HK-2 (cell line): ENCODE results near the gene PSMD3.
"Not testable (repeated sequence)": the region's sequence is repeated elsewhere in the genome, so short reads cannot be mapped to it uniquely, and the experiment has no call there.

ENCODE experiments used
- DNase-seq: peaks from one replicate; pipeline ENCODE4 v3.0.0-alpha.2; 2018; ENCODE audit not compliant: unreplicated experiment

PSMD3 gene

GRCh38 chr17:39996800-39997199, 16.2 kb downstream of the PSMD3 start:
- no peak for DNase-seq

DNA sequence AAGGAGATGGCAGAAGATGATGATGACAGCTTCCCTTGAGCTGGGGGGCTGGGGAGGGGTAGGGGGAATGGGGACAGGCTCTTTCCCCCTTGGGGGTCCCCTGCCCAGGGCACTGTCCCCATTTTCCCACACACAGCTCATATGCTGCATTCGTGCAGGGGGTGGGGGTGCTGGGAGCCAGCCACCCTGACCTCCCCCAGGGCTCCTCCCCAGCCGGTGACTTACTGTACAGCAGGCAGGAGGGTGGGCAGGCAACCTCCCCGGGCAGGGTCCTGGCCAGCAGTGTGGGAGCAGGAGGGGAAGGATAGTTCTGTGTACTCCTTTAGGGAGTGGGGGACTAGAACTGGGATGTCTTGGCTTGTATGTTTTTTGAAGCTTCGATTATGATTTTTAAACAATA, 16.9 kb downstream of the PSMD3 start:
- no peak for DNase-seq

DNA sequence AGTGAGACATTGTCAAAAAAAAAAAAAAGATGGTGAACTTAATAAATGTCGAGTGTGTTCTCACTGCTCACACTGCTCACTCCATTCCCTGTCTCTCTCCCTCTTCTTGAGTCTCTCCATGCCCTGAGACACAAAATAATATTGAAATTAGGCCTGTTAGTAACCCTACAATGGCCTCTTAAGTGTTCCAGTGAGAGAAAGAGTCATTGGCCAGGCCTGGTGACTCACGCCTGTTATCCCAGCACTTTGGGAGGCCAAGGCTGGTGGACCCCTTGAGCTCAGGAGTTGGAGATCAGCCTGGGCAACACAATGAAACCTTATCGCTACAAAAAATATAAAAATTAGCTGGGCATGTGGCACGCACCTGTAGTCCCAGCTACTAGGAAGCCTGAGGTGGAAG, 18.5 kb downstream of the PSMD3 start:
- DNase-seq = no peak

GRCh38 chr17:40000161-40000560, 19.6 kb downstream of the PSMD3 start:
- DNase-seq = no peak

DNA sequence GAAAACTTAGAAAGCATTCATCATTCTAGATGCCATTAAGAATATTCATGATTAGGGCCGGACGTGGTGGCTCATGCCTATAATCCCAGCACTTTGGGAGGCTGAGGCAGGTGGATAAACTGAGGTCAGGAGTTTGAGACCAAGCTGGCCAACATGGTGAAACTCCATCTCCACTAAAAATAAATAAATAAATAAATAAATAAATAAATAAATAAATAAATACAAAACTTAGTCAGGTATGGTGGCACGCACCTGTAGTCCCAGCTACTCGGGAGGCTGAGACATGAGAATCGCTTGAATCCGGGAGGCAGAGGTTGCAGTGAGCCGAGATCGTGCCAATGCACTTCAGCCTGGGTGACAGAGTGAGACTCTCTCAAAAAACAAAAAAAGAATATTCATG, 20.7 kb downstream of the PSMD3 start:
- not testable (repeated sequence) for DNase-seq

DNA sequence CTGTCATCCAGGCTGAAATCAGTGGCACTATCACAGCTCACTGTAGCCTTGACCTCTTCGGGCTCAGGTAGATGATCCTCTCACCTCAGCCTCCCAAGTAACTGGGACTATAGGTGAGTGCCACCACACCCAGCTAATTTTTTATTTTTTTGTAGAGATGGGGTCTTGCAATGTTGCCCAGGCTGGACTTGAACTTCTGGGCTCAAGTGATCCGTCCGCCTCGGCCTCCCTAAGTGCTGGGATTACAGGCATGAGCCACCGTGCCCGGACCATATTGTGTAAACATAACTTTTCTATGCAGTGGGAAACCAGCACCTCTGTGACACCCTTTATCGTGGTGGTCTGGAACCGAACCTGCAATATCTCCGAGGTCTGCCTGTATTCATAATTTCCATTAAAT, 23.5 kb downstream of the PSMD3 start:
- no peak for DNase-seq

GRCh38 chr17:40004712-40005111, 24.1 kb downstream of the PSMD3 start:
- DNase-seq = no peak

GRCh38 chr17:40005520-40005919, 24.9 kb downstream of the PSMD3 start:
- DNase-seq = no peak

DNA sequence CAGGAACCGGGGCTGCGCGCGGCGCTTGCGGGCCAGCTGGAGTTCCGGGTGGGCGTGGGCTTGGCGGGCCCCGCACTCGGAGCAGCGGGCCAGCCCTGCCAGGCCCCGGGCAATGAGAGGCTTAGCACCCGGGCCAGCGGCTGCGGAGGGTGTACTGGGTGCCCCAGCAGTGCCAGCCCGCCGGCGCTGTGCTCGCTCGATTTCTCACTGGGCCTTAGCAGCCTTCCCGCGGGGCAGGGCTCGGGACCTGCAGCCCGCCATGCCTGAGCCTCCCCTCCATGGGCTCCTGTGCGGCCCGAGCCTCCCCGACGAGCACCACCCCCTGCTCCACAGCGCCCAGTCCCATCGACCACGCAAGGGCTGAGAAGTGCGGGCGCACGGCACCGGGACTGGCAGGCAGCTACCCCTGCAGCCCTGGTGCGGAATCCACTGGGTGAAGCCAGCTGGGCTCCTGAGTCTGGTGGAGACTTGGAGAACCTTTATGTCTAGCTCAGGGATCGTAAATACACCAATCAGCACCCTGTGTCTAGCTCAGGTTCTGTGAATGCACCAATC, 30.4 kb downstream of the PSMD3 start:
- DNase-seq = not testable (repeated sequence)

DNA sequence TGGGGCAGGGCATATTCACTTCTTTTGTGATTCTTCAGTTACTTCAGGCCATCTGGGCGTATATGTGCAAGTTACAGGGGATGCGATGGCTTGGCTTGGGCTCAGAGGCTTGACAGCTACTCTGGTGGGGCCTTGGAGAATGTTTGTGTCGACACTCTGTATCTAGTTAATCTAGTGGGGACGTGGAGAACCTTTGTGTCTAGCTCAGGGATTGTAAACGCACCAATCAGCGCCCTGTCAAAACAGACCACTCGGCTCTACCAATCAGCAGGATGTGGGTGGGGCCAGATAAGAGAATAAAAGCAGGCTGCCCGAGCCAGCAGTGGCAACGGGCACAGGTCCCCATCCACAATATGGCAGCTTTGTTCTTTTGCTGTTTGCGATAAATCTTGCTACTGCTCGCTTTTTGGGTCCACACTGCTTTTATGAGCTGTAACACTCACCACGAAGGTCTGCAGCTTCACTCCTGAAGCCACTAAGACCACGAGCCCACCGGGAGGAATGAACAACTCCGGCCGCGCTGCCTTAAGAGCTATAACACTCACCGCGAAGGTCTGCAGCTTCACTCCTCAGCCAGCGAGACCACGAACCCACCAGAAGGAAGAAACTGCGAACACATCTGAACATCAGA, 31.5 kb downstream of the PSMD3 start:
- DNase-seq = not testable (repeated sequence)

DNA sequence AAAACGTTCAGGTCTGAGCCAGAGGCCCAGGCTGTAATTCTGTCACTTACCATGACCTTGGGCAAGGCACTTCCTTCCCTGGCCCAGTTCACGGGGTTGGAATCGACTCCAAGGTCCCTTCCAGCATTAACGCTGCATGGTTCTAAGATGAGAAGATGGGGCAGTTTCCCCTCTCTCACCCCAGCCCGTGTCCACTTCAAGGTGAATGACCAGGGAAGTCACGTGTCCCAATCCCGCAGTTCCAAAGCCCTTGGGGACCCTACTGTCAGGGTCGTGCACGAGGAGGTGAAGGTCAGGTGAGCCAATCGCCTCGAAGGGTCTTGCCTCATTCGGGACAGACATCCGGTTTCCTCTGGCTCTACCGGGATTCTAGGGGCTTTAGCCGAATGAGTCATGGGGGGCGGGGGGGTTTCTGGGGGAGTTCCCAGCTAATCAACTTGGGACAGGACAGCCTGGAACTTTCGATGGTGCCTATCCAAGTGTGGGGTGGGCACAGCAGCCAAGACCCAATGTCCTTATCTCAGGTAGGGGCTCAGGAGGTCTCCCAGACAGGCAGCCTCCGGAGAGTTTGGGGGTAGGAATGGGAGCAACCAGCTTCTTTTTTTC, 33.9 kb downstream of the PSMD3 start:
- no peak for DNase-seq

DNA sequence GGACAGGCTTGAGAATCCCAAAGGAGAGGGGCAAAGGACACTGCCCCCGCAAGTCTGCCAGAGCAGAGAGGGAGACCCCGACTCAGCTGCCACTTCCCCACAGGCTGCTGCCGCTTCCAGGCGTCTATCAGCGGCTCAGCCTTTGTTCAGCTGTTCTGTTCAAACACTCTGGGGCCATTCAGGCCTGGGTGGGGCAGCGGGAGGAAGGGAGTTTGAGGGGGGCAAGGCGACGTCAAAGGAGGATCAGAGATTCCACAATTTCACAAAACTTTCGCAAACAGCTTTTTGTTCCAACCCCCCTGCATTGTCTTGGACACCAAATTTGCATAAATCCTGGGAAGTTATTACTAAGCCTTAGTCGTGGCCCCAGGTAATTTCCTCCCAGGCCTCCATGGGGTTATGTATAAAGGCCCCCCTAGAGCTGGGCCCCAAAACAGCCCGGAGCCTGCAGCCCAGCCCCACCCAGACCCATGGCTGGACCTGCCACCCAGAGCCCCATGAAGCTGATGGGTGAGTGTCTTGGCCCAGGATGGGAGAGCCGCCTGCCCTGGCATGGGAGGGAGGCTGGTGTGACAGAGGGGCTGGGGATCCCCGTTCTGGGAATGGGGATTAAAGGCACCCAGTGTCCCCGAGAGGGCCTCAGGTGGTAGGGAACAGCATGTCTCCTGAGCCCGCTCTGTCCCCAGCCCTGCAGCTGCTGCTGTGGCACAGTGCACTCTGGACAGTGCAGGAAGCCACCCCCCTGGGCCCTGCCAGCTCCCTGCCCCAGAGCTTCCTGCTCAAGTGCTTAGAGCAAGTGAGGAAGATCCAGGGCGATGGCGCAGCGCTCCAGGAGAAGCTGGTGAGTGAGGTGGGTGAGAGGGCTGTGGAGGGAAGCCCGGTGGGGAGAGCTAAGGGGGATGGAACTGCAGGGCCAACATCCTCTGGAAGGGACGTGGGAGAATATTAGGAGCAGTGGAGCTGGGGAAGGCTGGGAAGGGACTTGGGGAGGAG, 34.7 kb downstream of the PSMD3 start, which contains the start of gene CSF3:
TSS of gene CSF3 (plus strand) at position 436 of the 993 bp plus-strand sequence. CDS start at position 471, 35 bp downstream.
- no peak for DNase-seq

DNA sequence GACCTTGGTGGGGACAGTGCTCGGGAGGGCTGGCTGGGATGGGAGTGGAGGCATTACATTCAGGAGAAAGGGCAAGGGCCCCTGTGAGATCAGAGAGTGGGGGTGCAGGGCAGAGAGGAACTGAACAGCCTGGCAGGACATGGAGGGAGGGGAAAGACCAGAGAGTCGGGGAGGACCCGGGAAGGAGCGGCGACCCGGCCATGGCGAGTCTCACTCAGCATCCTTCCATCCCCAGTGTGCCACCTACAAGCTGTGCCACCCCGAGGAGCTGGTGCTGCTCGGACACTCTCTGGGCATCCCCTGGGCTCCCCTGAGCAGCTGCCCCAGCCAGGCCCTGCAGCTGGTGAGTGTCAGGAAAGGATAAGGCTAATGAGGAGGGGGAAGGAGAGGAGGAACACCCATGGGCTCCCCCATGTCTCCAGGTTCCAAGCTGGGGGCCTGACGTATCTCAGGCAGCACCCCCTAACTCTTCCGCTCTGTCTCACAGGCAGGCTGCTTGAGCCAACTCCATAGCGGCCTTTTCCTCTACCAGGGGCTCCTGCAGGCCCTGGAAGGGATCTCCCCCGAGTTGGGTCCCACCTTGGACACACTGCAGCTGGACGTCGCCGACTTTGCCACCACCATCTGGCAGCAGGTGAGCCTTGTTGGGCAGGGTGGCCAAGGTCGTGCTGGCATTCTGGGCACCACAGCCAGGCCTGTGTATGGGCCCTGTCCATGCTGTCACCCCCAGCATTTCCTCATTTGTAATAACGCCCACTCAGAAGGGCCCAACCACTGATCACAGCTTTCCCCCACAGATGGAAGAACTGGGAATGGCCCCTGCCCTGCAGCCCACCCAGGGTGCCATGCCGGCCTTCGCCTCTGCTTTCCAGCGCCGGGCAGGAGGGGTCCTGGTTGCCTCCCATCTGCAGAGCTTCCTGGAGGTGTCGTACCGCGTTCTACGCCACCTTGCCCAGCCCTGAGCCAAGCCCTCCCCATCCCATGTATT, 35.7 kb downstream of the PSMD3 start:
- DNase-seq = no peak

DNA sequence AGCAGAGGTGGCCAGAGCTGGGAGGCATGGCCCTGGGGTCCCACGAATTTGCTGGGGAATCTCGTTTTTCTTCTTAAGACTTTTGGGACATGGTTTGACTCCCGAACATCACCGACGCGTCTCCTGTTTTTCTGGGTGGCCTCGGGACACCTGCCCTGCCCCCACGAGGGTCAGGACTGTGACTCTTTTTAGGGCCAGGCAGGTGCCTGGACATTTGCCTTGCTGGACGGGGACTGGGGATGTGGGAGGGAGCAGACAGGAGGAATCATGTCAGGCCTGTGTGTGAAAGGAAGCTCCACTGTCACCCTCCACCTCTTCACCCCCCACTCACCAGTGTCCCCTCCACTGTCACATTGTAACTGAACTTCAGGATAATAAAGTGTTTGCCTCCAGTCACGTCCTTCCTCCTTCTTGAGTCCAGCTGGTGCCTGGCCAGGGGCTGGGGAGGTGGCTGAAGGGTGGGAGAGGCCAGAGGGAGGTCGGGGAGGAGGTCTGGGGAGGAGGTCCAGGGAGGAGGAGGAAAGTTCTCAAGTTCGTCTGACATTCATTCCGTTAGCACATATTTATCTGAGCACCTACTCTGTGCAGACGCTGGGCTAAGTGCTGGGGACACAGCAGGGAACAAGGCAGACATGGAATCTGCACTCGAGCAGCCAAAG, 36.9 kb downstream of the PSMD3 start:
- no peak for DNase-seq

- DNase-seq = no peak
Observed at GRCh38 chr17:40018211-40019121, 37.9 kb downstream of the PSMD3 start.

GRCh38 chr17:40019140-40019991, 38.8 kb downstream of the PSMD3 start:
- DNase-seq = no peak

DNA sequence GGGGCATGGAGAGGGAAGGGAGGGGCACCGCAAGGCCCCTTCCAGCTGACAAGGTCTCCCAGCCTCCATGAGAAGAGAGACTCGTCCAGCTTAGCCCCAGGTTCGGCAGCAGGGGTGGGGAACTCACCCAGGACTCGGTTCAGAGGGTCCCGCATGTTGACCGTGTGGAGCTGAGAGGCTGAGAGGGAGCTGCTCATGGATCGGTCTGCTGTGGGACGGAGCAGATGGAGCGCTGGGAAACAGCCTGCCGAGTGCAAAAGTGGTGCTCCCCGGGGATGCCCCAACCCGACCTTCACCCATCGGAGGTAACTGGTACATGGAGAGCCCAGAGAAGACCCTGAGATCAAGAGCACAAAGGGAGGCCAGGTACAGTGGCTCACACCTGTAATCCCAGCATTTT, 39.5 kb downstream of the PSMD3 start:
- no peak for DNase-seq

- peak; percentile 71 for DNase-seq
Observed at GRCh38 chr17:40021451-40021971, 40.9 kb downstream of the PSMD3 start.
